Natural killer cell (primary cell): ENCODE data around the gene KLHL6. TPM values are rescaled to one million over a fixed set of nuclear protein-coding genes. Genes with fewer than 3 reads are reported as not detected.
A peak's percentile ranks its signal among the peaks of the same experiment; 100 is the strongest.

ENCODE experiments used
- ATAC-seq, 3 donors: fragments of 150-1000 bp in 2 of 3; fragments of 200-7000 bp in 1 of 3; cut with Tn5 transposase; 1 replicate in 1 of 3; 2 replicates in 2 of 3; pipeline ENCODE4 v1.10.0; 2021; ENCODE audit warnings: mild to moderate bottlenecking in 2 of 3, moderate library complexity in 2 of 3
- DNase-seq, 2 donors: peaks; one replicate each; pipeline versions ENCODE4 v3.0.0 to v3.0.0-alpha.2; 2013 to 2021; ENCODE audit warnings: mixed read lengths in 1 of 2
- H3K27ac ChIP-seq: one replicate; pipeline ENCODE4 v1.5.1; 2013; ENCODE audit warnings: mild to moderate bottlenecking, low read length
- H3K27me3 ChIP-seq: one replicate; pipeline ENCODE4 v1.6.1; 2013; ENCODE audit warnings: low read length; ENCODE audit not compliant: control insufficient read depth, insufficient read depth
- H3K36me3 ChIP-seq: one replicate; pipeline ENCODE4 v1.6.1; 2013; ENCODE audit warnings: low read length; ENCODE audit not compliant: control insufficient read depth, insufficient read depth
- H3K4me1 ChIP-seq: one replicate; pipeline ENCODE4 v1.6.1; 2013; ENCODE audit warnings: low read length; ENCODE audit not compliant: control insufficient read depth, insufficient read depth
- H3K4me3 ChIP-seq: one replicate; pipeline ENCODE4 v1.5.1; 2013; ENCODE audit warnings: low read length
- H3K9me3 ChIP-seq: one replicate; pipeline ENCODE4 v1.6.1; 2013; ENCODE audit warnings: low read length; ENCODE audit not compliant: control insufficient read depth, insufficient read depth
- H3K27ac Mint-ChIP-seq, 2 donors: one replicate each; pipeline ENCODE4 v1.8.0; 2022; ENCODE audit warnings: mild to moderate bottlenecking in 2 of 2, mixed read lengths in 2 of 2, moderate library complexity in 1 of 2
- H3K27me3 Mint-ChIP-seq, 2 donors: one replicate each; pipeline ENCODE4 v1.8.0; 2022; ENCODE audit warnings: low read depth in 2 of 2, mixed read lengths in 2 of 2
- H3K36me3 Mint-ChIP-seq: one replicate; pipeline ENCODE4 v1.8.0; 2022; ENCODE audit warnings: mixed read lengths
- H3K4me1 Mint-ChIP-seq, 2 donors: one replicate each; pipeline ENCODE4 v1.8.0; 2022; ENCODE audit warnings: mixed read lengths in 2 of 2
- H3K4me3 Mint-ChIP-seq: one replicate; pipeline ENCODE4 v1.8.0; 2022; ENCODE audit warnings: mild to moderate bottlenecking, moderate library complexity, mixed read lengths
- H3K9me3 Mint-ChIP-seq, 2 donors: one replicate each; pipeline ENCODE4 v1.8.0; 2022; ENCODE audit warnings: mixed read lengths in 2 of 2
- WGBS: methylation state at CpG from one replicate; pipeline ENCODE4 v1.1.7; 2013; ENCODE audit warnings: missing lambda C conversion rate; ENCODE audit not compliant: insufficient coverage; 5-methylcytosine and 5-hydroxymethylcytosine counted together
- intact Hi-C: fragments of 100-400 bp; cut with micrococcal nuclease; formaldehyde crosslinking; loops from one replicate; pipeline ENCODE4 v1.14.2; 2022
- total RNA-seq, 4 donors: library from RNA; stranded (reverse); fragments of 120-200 nt in 1 of 4; gene quantifications; one replicate each; pipeline versions ENCODE4 v1.2.3 to v1.2.4, GENCODE V29; 2013 to 2022
- TF ChIP-seq, protein P1 (sequence below): fragments of 200-600 bp; IDR thresholded peaks from one replicate; pipeline ENCODE4 v1.8.0; 2022; ENCODE audit warnings: antibody characterized with exemption

KLHL6 gene
- total RNA-seq, 3 donors from 2014 or later (not counting 1 experiment from before 2014, with no cell fraction given), result 10.9 to 17.3 (median 13.6) TPM

DNA sequence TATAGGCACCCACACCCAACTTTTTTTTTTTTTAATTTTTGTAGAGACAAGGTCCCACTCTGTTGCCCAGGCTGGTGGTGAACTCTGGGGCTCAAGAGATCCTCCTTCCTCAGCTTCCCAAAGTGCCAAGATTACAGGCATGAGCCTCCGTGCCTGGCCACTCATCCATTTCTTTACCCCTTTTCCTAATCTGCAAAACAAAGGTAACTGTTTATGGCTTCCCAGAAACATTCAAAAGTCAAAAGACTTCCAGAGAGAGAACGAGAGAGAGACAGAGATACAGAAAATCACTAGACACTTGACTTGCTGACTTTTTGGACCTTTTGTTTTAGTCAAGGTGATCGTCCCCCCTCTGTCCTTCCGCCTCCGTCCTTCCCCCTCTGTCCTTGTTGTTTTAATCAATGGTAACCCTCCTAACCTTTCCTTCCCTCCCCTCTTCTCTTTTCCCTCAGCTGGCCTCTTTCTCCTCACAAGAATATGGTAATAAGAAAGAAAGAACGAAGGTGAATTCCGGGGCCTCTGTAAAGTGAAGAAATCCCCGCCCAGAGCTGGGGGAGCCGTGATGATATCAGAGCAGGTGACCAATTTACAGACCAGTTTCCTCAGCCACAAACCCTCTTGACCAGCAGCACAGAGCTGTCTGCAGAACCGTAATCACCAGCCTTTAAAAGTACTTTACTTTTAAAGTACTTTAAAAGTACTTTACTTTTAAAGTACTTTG lies 21.9 kb downstream of the KLHL6 start:
- no peak for DNase-seq
- TF ChIP-seq, protein P1, sequence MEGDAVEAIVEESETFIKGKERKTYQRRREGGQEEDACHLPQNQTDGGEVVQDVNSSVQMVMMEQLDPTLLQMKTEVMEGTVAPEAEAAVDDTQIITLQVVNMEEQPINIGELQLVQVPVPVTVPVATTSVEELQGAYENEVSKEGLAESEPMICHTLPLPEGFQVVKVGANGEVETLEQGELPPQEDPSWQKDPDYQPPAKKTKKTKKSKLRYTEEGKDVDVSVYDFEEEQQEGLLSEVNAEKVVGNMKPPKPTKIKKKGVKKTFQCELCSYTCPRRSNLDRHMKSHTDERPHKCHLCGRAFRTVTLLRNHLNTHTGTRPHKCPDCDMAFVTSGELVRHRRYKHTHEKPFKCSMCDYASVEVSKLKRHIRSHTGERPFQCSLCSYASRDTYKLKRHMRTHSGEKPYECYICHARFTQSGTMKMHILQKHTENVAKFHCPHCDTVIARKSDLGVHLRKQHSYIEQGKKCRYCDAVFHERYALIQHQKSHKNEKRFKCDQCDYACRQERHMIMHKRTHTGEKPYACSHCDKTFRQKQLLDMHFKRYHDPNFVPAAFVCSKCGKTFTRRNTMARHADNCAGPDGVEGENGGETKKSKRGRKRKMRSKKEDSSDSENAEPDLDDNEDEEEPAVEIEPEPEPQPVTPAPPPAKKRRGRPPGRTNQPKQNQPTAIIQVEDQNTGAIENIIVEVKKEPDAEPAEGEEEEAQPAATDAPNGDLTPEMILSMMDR, result no peak
- ATAC-seq, result peak; percentile 74 to 85 (median 85)
- Mint-ChIP-seq H3K9me3 (peaks cover 0 to 2% of the 10 kb centered on the region in 2 donors), H3K27me3 (no peaks in the 10 kb centered on the region), H3K4me3 (peak overlapping the region; percentile 14), H3K27ac (peak overlapping the region; percentile 72 to 83), H3K4me1 (peaks cover 21 to 36% of the 10 kb centered on the region in 2 donors), H3K36me3 (no peaks in the 10 kb centered on the region)
- Histone ChIP-seq H3K27me3 (no peaks in the 10 kb centered on the region), H3K4me1 (peaks cover 39% of the 10 kb centered on the region), H3K4me3 (no peak overlapping the region), H3K9me3 (no peaks in the 10 kb centered on the region), H3K36me3 (no peaks in the 10 kb centered on the region), H3K27ac (peak overlapping the region; percentile 44)
- intact Hi-C loops, result no loop called here
- 51% methylated on average over 9 of the region's 10 CpGs for WGBS

DNA sequence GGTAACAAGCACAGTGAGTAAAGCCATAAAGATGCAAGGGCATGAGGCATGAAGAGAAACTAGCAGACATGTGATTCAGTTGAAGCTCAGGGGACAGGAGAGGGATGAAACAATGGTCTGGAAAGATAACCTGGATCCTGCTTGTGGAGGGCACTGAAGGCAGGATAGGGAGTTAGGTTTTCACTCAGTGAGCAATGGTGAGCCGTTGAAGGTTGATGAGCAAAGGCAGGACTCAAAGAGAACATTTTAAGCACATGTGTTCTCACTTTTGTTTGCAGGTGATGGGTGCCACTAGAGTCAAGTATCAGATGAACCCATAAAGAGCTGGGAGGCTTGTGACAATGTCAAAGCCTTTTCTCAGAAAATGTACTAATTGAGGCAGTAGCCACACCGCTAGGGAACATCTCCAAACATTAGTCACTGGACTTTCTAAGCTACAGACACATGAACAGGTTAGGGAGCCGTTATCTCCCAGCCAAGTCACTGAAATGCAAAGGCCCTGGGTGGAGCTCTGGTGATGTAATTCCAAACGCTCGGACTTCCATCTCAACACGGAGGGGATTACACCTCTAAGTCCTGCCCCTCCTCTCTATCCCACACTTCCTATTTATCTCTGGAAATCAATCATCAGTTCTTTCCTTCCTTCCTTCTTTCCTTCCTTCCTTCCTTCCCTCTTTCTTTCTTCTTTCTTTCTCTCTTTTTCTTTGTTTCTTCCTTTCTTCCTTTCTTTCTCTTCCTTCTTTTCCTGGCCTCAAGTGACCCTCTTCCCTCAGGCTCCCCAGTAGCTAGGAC lies 22.7 kb downstream of the KLHL6 start:
- Histone ChIP-seq H3K4me1 (peaks cover 39% of the 10 kb centered on the region), H3K9me3 (no peaks in the 10 kb centered on the region), H3K27ac (peak overlapping the region; percentile 44), H3K27me3 (no peaks in the 10 kb centered on the region), H3K4me3 (no peak overlapping the region), H3K36me3 (no peaks in the 10 kb centered on the region)
- DNase-seq (no peak), ATAC-seq (no peak)
- WGBS, result 86% methylated on average over 6 of the region's 6 CpGs
- Mint-ChIP-seq H3K36me3 (no peaks in the 10 kb centered on the region), H3K27ac (peak overlapping the region; percentile 72 to 83), H3K4me1 (peaks cover 28 to 35% of the 10 kb centered on the region in 2 donors), H3K4me3 (no peak overlapping the region), H3K9me3 (peaks cover 0 to 2% of the 10 kb centered on the region in 2 donors), H3K27me3 (no peaks in the 10 kb centered on the region)
- TF ChIP-seq, protein P1, result no peak
- intact Hi-C loops, result no loop called here

DNA sequence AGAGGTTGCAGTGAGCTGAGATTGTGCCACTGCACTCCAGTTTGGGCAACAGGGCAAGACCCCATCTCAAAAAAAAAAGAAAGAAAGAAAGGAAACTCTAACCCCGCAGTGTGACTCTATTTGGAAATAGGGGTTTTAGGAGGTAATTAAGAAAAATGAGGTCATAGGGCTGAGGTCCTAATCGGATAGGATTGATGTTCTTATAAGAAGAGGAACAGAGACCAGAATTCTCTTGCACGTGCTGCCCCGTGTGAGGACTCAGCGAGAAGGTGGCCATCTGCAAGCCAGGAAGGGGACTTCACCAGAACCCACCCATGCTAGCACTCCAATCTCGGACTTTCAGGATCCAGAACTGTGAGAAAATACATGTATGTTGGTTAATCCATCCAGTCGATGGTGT lies 25.8 kb downstream of the KLHL6 start:
- Mint-ChIP-seq H3K27ac (peak overlapping the region in 1 of 2 donors; percentile 3), H3K4me3 (no peak overlapping the region), H3K36me3 (no peaks in the 10 kb centered on the region), H3K27me3 (no peaks in the 10 kb centered on the region), H3K4me1 (peaks cover 38% of the 10 kb centered on the region in 2 donors), H3K9me3 (peaks cover 0 to 2% of the 10 kb centered on the region in 2 donors)
- TF ChIP-seq, protein P1, result no peak
- Histone ChIP-seq H3K9me3 (no peaks in the 10 kb centered on the region), H3K36me3 (peaks cover 10% of the 10 kb centered on the region), H3K4me3 (no peak overlapping the region), H3K27ac (no peak overlapping the region), H3K27me3 (no peaks in the 10 kb centered on the region), H3K4me1 (peaks cover 30% of the 10 kb centered on the region)
- ATAC-seq (no peak), DNase-seq (no peak)
- intact Hi-C loops, result no loop called here
- WGBS, result 93% methylated on average over 7 of the region's 7 CpGs
